ENCODE measurements around the gene PITX1. TPM values are rescaled to one million over a fixed set of nuclear protein-coding genes. Genes with fewer than 3 reads are reported as not detected.

Gene PITX1
- total RNA-seq, 1 donor from 2014 or later: not detected

DNA sequence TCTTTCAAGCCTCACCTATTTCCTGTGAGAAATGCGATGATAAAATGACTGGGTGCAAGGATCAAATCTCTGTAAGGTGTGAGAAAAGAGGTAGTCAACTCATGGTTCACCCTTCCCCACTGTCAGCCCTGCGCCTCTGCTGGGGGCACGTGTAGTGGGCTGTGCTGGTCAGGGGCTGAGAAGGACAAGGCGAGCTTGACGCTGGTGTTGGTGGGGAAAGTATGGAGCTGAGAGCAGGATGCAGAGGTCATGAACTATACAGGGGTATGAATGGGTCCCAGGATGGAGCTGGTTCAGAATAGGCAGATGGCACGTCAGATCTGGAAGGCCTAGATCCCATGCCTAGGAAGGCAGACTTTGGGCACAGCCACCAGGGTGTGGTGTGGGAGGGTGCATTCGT, 20.6 kb downstream of the PITX1 start:
- H3K27me3 Mint-ChIP-seq: peaks cover 2% of the 10 kb centered on the region
- ChIA-PET POLR2A (no interaction called here), CTCF (no interaction called here)
- DNase-seq (no peak), ATAC-seq (ENCODE audit: low read depth) (no peak)
- intact Hi-C loops (cut with micrococcal nuclease): no loop called here
- no peaks in the 10 kb centered on the region for H3K36me3 Mint-ChIP-seq (ENCODE audit: low read depth)
- H3K27ac Mint-ChIP-seq: no peak overlapping the region
- H3K4me3 Mint-ChIP-seq: no peak overlapping the region
- H3K4me1 Mint-ChIP-seq: no peaks in the 10 kb centered on the region
- TF ChIP-seq, protein P1, sequence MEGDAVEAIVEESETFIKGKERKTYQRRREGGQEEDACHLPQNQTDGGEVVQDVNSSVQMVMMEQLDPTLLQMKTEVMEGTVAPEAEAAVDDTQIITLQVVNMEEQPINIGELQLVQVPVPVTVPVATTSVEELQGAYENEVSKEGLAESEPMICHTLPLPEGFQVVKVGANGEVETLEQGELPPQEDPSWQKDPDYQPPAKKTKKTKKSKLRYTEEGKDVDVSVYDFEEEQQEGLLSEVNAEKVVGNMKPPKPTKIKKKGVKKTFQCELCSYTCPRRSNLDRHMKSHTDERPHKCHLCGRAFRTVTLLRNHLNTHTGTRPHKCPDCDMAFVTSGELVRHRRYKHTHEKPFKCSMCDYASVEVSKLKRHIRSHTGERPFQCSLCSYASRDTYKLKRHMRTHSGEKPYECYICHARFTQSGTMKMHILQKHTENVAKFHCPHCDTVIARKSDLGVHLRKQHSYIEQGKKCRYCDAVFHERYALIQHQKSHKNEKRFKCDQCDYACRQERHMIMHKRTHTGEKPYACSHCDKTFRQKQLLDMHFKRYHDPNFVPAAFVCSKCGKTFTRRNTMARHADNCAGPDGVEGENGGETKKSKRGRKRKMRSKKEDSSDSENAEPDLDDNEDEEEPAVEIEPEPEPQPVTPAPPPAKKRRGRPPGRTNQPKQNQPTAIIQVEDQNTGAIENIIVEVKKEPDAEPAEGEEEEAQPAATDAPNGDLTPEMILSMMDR (IDR thresholded peaks at IDR 0.05): no peak
- no peaks in the 10 kb centered on the region for H3K9me3 Mint-ChIP-seq

DNA sequence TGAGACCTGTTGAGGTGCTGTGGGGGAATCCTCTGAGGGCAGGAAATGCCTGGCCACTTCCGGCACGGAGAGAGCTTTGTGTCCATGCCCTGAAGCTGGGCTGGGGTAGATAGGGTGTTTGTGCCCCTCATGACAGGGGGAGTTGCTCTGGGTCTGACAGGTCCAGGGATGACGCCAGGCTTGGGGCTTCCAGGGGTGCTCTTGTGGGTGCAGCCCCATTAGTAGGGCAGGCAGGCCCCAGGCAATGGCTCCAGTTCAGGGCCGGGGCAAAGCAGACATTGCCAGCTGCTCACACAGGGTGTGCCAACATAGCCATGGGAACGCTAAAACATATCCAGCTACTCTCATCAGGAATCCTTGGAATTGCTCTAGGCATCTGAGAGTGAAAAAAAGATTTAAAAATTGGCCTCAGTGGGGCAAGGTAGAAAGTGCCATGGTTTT, 21.1 kb downstream of the PITX1 start:
- no peaks in the 10 kb centered on the region for H3K4me1 Mint-ChIP-seq
- no peaks in the 10 kb centered on the region for H3K27me3 Mint-ChIP-seq
- no peak for ATAC-seq (ENCODE audit: low read depth)
- intact Hi-C loops (cut with micrococcal nuclease): no loop called here
- no peak for DNase-seq
- TF ChIP-seq, protein P1 (IDR thresholded peaks at IDR 0.05): no peak
- CTCF ChIA-PET: no interaction called here
- no peaks in the 10 kb centered on the region for H3K9me3 Mint-ChIP-seq
- H3K36me3 Mint-ChIP-seq (ENCODE audit: low read depth): no peaks in the 10 kb centered on the region
- H3K4me3 Mint-ChIP-seq: no peak overlapping the region
- POLR2A ChIA-PET: no interaction called here
- no peak overlapping the region for H3K27ac Mint-ChIP-seq

DNA sequence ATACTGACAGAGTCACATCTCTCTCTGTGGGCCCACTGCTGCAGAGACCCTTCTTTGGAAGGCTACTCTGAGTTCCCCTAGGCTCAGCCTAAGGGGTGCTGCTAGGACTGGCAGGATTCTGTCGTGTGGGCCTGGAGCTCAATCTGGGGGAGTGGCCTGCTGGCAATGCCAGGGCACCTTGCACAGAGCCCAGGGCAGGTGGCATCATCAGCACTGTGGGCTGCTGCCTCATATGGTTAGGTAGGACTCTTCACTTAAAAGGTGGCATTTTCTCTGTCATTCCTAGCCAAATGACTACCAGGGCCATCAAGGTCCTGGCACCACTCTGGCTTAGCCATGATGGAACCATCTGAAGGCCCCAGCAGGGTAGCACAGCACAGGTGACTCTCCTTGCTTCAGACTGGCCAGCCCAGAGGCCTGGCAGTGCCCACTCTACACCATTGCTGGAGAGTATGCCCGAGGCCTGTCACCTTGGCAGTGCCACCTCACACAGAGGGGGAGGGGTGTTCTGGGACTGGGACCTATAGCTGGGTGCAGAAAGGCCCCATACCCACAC, 21.9 kb downstream of the PITX1 start:
- Mint-ChIP-seq H3K27ac (no peak overlapping the region), H3K4me1 (no peaks in the 10 kb centered on the region), H3K36me3 (ENCODE audit: low read depth) (no peaks in the 10 kb centered on the region), H3K4me3 (no peak overlapping the region), H3K27me3 (no peaks in the 10 kb centered on the region), H3K9me3 (no peaks in the 10 kb centered on the region)
- ATAC-seq (ENCODE audit: low read depth): no peak
- CTCF ChIA-PET: no interaction called here
- TF ChIP-seq, protein P1 (IDR thresholded peaks at IDR 0.05): no peak
- POLR2A ChIA-PET: no interaction called here
- intact Hi-C loops (cut with micrococcal nuclease): no loop called here
- DNase-seq: no peak

DNA sequence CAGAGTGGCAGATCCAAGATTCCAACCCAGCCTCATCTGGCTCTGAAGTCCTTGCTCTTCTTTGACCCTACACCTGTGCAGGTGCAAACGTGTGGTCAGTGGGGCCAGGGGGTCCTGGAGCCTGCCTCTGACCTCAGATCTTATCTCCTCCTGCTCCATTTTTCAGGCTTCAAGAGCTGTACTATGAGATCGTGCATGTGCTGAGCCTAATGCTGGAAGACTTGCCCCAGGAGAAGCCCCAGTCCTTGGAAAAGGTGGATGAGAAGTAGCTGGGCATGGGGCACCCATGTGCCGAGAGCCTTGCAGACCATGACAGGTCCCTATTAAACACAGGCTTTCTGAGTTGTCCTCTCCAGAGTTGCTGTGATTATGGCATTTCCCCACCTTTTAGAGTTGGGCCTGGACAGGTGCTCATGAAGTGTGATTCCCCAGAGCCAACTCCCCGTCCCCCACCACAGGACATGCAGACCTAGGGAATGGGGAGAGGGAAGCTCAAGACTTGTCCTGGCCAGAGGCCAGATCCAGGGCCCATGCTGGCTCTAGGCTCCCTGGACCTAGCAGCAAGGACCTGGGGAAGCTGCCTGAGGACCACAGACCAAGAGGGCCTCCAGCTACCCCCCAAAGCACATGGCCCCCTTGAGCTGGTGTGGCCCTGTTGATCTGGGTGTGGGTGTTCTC, 22.5 kb downstream of the PITX1 start:
- no peak for ATAC-seq (ENCODE audit: low read depth)
- Mint-ChIP-seq H3K9me3 (no peaks in the 10 kb centered on the region), H3K36me3 (ENCODE audit: low read depth) (no peaks in the 10 kb centered on the region), H3K27ac (no peak overlapping the region), H3K4me1 (no peaks in the 10 kb centered on the region), H3K27me3 (no peaks in the 10 kb centered on the region), H3K4me3 (no peak overlapping the region)
- CTCF ChIA-PET: interaction anchor here (1.2 kb wide), 1 partner anchor 180 kb away, joined by 6 read pairs; no protein-coding TSS in a partner anchor
- no peak for DNase-seq
- intact Hi-C loops (cut with micrococcal nuclease): no loop called here
- TF ChIP-seq, protein P1 (IDR thresholded peaks at IDR 0.05): no peak
- POLR2A ChIA-PET: no interaction called here

DNA sequence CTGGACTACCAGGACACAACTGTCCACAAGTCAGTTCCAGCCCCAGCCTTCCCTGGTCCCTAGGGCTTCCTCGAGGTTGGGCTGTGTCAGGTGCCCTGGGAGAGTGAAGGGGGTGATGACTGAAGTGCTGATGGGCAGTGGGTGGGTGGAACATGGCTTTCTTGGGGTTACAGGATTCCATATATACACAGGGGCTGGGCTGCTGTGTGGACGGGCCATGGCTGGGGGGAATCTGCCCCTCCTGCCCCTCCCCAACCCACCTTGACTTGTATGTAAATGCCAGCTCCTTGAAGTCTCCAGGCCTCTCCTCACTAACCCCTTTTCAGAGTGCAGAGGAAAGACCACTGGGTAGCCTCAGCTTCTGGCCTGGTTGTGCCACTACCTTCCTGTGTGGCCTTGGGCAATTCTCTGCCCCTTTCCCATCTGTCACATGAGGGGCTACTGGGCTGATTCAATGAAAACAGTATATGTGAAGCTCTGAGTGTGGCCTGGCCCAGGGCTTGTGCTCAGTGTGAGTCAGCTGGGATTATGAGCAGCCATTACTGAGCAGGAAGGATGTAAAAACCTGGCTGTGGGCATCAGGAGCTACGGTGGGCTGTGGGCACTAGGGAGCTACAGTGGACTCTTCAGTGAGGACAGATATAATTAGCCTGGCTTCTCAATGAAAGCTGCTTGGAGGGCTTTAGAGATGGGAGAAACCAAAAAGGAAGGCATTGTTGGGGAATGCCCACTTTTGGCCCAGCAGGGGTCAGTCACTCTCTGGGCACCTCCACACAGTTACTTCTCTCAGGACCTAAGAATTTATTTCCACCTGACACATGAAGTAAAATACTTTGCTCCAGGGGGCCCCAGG, 23.3 kb downstream of the PITX1 start:
- ATAC-seq (ENCODE audit: low read depth) (no peak), DNase-seq (no peak)
- H3K4me3 Mint-ChIP-seq: no peak overlapping the region
- no peaks in the 10 kb centered on the region for H3K9me3 Mint-ChIP-seq
- no peak overlapping the region for H3K27ac Mint-ChIP-seq
- TF ChIP-seq, protein P1 (IDR thresholded peaks at IDR 0.05): no peak
- ChIA-PET POLR2A (no interaction called here), CTCF (interaction anchor here (1.2 kb wide), 1 partner anchor 181 kb away, joined by 6 read pairs; no protein-coding TSS in a partner anchor)
- intact Hi-C loops (cut with micrococcal nuclease): no loop called here
- H3K4me1 Mint-ChIP-seq: no peaks in the 10 kb centered on the region
- no peaks in the 10 kb centered on the region for H3K27me3 Mint-ChIP-seq
- H3K36me3 Mint-ChIP-seq (ENCODE audit: low read depth): no peaks in the 10 kb centered on the region

Measured in activated B cell treated with CpG ODN at 0.5 μM for 24 hours (primary cell).